Activated T-cell treated with anti-CD3 and anti-CD28 coated beads for 1 hour (primary cell): ENCODE measurements around the gene PLEKHM3.
"Not testable (repeated sequence)": the region's sequence is repeated elsewhere in the genome, so short reads cannot be mapped to it uniquely, and the experiment has no call there.

ENCODE experiments used
- DNase-seq: peaks from one replicate; pipeline ENCODE4 v3.0.0-alpha.2; 2020; ENCODE audit warnings: low read depth

The PLEKHM3 gene

DNA sequence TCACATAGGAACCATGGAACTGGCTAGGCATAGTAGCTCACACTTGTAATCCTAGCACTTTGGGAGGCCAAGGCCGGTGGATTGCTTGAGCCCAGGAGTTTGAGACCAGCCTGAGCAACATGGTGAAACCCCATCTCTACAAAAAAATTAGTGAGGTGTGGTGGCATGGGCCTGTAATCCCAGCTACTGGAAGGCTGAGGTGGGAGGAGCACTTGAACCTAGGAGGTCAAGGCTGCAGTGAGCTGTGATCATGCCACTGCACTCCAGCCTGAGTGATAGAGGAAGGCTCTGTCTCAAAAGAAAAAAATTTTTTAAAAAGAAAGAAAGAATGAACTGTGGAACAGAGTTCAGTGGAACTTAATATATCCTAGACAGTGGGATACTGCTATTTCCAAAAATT, 76.1 kb downstream of the PLEKHM3 start:
- DNase-seq = not testable (repeated sequence)

GRCh38 chr2:207944979-207945600, 80.2 kb downstream of the PLEKHM3 start:
- no peak for DNase-seq

DNA sequence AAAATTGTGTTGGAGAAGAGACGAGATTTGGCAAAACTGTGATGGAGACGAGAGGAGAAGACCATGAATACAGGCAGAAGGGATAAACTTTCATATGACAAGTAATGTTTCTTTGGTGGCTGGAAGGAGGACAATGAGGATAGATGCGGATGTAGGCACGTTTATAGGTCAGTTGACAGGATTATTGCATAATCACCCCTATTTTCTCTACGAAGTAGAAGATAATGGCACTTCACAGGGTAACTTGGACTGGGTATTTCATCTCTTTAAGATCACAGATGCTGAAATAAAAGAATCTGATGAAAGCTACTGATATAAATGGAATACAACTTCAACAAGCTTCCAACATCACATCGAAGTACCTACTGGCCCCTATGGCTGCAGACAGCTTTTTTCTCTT, 81.0 kb downstream of the PLEKHM3 start:
- DNase-seq = no peak

GRCh38 chr2:207939342-207940108, 85.8 kb downstream of the PLEKHM3 start:
- DNase-seq = no peak

DNA sequence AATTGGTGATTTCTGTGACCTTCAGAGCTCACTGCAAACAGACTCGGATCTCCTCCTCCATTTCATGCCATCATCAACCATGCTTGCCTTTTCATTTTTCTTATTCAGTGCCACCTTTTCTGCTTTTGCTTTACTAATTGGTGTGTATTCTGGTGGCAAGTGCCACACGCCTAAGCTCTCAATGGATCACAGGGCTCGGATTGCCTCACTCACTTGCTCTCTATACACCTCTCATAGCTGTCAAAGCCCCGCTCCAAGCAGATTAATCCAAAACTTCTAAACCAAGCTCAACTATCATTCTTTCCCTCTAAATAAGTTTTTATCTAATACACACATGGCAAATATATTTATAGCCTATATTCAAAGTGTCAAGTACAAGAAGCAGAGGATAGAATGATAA, 86.4 kb downstream of the PLEKHM3 start:
- DNase-seq = no peak

GRCh38 chr2:207938415-207938814, 86.9 kb downstream of the PLEKHM3 start:
- no peak for DNase-seq

DNA sequence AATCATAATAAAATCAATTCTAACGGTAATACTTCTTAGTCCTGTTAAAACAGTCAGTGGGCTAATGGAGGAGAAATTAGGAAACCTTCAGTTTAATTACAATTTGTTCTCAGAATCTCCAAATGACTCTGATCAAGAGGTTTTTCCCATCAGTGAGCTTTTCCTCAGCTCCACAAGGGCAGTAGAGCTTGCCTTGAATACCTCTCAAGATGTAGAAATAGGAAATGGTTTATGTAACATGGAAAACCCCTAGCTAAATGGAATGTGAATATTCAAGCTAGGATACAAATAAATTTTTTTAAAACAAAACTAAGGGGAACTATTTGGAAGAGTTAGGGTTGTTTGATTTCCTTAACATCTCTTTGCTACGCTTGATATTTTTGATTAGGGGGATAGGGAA, 87.5 kb downstream of the PLEKHM3 start:
- DNase-seq = no peak

GRCh38 chr2:207937253-207937652, 88.1 kb downstream of the PLEKHM3 start:
- DNase-seq = no peak

DNA sequence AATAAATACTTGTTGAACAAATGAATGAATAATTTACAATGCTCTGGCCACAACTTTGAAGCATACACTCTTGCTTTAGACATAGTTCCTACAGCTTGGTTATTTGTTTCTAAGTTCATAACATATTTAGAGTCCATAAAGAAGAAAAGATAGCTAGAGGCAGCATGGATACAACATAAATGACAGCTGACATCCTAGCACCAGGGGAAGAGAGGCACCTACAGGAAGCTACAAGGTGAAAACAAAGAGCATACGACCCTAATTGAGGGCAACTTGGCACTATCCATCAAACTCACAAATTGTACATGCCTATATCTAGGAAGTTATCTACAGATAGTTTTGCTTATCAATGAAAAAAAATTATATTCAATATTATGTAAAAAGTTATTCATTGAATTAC, 88.9 kb downstream of the PLEKHM3 start:
- no peak for DNase-seq

DNA sequence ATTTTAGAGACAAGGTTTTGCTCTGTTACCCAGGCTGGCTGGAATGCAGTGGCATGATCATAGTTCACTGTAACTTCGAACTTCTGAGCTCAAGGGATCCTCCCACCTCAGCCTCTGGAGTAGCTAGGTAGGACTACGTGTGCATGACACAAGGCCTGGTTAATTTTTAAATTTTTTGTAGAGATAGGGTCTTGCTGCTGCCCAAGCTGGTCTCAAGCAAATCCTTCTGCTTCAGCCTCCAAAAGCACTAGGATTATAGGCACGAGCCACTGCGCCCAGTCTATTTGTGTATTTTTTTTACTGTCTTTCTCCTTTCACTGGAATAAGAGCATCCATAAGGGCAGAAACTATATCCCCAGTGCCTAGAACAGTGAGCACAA, 89.3 kb downstream of the PLEKHM3 start:
- DNase-seq = no peak

DNA sequence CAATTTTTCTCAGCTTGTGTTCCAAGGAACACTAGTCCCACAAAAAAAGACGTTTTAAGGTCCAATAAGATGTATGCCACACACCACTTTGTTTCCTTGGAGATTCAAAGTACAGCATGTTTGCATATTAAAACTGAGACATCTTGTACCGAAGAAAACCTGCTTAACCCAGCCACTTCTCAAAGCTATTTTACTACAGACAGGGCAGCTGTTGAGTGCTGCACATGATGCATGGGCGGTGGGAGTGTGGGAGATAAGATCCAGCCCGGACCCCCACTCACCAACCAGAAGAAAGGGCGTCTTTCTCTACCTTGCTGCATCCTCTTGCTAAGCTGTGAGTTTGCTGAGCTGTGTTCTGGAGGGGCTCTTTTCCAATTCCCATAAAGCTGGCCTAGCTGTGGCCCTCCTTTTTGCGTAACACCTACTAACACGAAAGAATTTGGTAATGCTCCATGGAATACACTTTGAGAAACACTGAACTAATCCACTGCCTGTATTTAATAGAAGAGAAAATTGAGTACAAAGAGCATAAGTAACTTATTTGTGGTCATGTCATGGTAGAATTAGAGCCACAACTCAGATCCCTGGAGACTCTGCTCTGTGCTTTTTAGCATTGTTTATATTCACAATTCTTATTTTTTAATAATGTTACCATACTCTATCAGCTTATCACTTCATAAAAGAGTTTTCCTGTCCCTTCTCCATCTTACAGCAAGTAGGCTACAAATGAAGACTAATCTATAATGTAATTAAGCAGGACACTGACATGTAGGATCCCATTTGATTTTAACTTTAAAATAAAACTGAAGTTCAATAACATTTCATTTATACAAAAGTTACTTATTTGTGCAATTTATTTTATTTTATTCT, 90.0 kb downstream of the PLEKHM3 start:
- no peak for DNase-seq

- DNase-seq = no peak
These were observed 90.6 kb downstream of the PLEKHM3 start for GRCh38 chr2:207934720-207935119.

DNA sequence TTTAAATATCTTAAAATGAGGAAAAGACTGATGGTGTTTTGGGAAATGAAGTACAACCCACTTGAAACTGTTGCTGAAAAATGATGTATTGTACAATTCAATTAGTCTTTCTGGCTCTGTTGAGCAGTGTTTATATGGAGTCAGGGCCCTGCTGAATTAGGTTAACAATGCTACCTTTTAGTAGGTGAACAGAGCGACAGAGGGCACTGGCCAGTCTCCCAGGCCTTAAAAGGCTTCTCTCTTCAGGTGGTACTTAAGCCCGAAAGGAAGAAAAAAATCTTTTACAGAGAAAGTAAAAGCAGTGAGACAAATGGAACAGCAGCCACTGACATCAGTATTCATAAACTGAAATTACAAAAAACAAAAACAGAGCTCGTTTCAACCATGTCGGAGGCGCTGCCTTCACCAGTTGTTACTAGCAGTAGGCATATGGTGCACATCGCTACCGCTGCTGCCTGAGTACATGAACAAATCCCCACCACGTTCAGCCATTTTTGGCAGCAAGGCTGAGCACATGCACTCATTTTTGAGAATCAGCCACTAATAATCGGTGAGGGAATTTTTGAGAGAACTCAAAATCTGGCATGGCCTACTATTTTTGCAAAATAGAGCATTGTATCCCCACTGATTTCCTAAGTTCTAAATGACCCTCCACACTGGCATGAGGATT, 91.8 kb downstream of the PLEKHM3 start:
- no peak for DNase-seq

GRCh38 chr2:207932106-207932505, 93.2 kb downstream of the PLEKHM3 start:
- no peak for DNase-seq

- DNase-seq = no peak
These were observed 94.6 kb downstream of the PLEKHM3 start for GRCh38 chr2:207930747-207931146.

- no peak for DNase-seq
These were observed 95.4 kb downstream of the PLEKHM3 start for GRCh38 chr2:207929923-207930322.

DNA sequence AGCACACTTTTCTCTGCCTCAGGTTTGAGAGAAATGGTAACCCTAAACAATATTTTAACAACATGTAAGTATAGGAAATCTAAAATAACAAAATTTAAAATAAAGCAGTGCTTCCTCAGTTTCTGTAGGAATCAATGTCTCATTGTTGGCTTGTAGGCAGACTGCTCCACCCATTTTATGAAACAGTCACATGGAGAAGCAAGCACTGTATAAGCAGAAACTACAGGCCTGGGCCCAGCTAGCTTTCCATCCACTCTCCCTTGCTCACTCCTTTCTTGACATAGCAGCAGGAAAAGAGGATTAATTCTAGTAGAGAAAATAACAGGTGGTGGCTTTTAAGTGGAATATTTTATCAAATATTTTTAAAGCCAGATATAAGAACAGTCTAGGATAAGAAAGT, 97.2 kb downstream of the PLEKHM3 start:
- no peak for DNase-seq

- no peak for DNase-seq
These were observed 98.4 kb downstream of the PLEKHM3 start for GRCh38 chr2:207926989-207927300.

GRCh38 chr2:207926133-207926988, 99.0 kb downstream of the PLEKHM3 start:
- no peak for DNase-seq

DNA sequence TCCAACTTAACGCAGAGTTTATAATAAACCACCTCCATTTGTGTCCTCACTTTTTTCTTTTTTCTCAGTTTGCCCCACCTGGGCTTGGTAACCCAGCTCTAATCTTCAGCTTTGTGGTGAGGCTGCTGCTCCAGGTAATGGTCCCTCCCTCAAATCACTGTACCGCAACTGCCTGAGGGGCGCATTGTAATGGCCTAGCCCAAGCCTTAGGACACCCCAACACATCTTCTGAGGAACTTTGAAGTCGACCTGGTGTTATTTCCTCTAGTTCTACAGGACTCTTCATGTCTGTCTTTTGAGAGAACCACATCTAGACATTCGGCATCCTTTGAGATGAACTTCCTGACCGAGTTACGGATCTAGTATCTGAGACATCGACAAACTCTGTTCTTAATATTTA, 99.7 kb downstream of the PLEKHM3 start:
- DNase-seq = no peak

DNA sequence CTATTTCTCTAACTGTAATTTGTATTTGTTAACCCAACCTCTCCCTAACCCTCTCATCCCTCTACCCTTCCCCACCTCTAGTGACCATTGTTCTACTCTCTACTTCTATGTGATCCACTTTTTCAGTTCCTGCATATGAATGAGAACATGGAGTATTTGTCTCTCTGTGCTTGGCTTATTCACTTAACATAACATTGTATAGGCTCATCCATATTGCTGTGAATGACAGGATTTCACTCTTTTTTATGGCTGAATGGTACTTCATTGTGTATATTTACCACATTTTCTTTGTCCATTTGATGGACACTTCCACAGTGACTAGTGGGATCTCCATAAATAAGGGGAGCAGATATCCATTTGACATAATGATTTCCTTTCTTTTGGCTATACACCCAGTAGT, 103.7 kb downstream of the PLEKHM3 start:
- no peak for DNase-seq

DNA sequence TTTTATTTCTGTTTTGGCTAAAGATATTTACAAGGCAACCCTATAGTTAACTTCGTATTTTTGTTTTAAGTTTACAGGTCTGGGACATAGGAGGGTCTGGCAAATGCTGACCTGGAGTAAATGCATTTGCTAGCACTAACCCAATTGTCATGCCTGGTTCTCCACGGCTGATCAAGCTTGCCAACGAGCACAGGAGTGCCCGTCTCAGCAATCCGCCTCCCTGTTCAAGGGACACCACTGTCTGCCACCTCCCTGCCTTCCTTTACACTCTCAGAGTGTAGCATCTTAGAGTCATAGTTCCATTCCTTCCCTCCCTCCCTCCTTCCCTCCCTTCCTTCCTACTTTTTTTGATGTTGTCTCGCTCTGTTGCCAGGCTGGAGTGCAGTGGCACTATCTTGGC, 104.6 kb downstream of the PLEKHM3 start:
- no peak for DNase-seq
